GM23248 (cell line): ENCODE results near the gene ERGIC1.

Source experiments
- EZH2 ChIP-seq: fragments of 200-600 bp; sonication (generic); IDR thresholded peaks from 2 replicates; pipeline ENCODE4 v1.6.1; 2018; ENCODE audit warnings: antibody characterized with exemption, mild to moderate bottlenecking; ENCODE audit not compliant: insufficient read depth, poor library complexity, severe bottlenecking
- EZH2phosphoT487 ChIP-seq: fragments of 200-600 bp; sonication (generic); IDR thresholded peaks from 2 replicates; pipeline ENCODE4 v1.6.1; 2018; ENCODE audit warnings: antibody characterized with exemption, moderate library complexity, mild to moderate bottlenecking, low read depth; ENCODE audit not compliant: insufficient read depth

- TF ChIP-seq EZH2: no peak
- TF ChIP-seq EZH2phosphoT487: no peak
Observed at GRCh38 chr5:172872997-172873491, 39.0 kb downstream of the ERGIC1 start.
